HEK293T (cell line): ENCODE measurements around the gene RUBCNL.

Experiments
- CTCF ChIA-PET: fragments of 350-600 bp; formaldehyde crosslinking; extraction: SDS; loops from one replicate; lab custom pipeline; 2021; ENCODE audit warnings: antibody characterized with exemption, inconsistent platforms; lab: Yijun Ruan, JAX
- POLR2A ChIA-PET: fragments of 350-600 bp; formaldehyde crosslinking; extraction: SDS; loops from one replicate; lab custom pipeline; 2020; ENCODE audit warnings: antibody characterized with exemption, inconsistent platforms; lab: Yijun Ruan, JAX
- DNase-seq: peaks from one replicate; pipeline ENCODE4 v3.0.0; 2012; ENCODE audit warnings: mixed read lengths; ENCODE audit errors: extremely low spot score
- ARNT ChIP-seq: fragments of 450-650 bp; IDR thresholded peaks from 2 replicates; pipeline ENCODE4 v1.6.1; 2017; ENCODE audit warnings: mild to moderate bottlenecking
- BHLHE40 ChIP-seq: fragments of 450-650 bp; IDR thresholded peaks from 2 replicates; pipeline ENCODE4 v1.6.1; 2016; ENCODE audit warnings: mild to moderate bottlenecking, moderate library complexity, borderline replicate concordance
- CTBP1 ChIP-seq: fragments of 450-650 bp; IDR thresholded peaks from 2 replicates; pipeline ENCODE4 v1.6.1; 2016; ENCODE audit warnings: borderline replicate concordance
- ELF4 ChIP-seq: fragments of 450-650 bp; IDR thresholded peaks from 2 replicates; pipeline ENCODE4 v1.6.1; 2017; ENCODE audit warnings: antibody characterized with exemption
- FOXA1 ChIP-seq: fragments of 450-650 bp; IDR thresholded peaks from 2 replicates; pipeline ENCODE4 v1.6.1; 2016; ENCODE audit warnings: mild to moderate bottlenecking
- FOXK2 ChIP-seq: fragments of 450-650 bp; IDR thresholded peaks from 2 replicates; pipeline ENCODE4 v1.6.1; 2016; ENCODE audit warnings: mild to moderate bottlenecking
- FOXM1 ChIP-seq: fragments of 450-650 bp; IDR thresholded peaks from 2 replicates; pipeline ENCODE4 v1.6.1; 2017; ENCODE audit warnings: mild to moderate bottlenecking, borderline replicate concordance
- HDGF ChIP-seq: fragments of 450-650 bp; IDR thresholded peaks from 2 replicates; pipeline ENCODE4 v1.6.1; 2017; ENCODE audit warnings: antibody characterized with exemption, borderline replicate concordance
- L3MBTL2 ChIP-seq: fragments of 450-650 bp; conservative IDR thresholded peaks from 2 replicates; pipeline ENCODE4 v1.6.1; 2016; ENCODE audit warnings: mild to moderate bottlenecking
- LEF1 ChIP-seq: fragments of 450-650 bp; IDR thresholded peaks from 2 replicates; pipeline ENCODE4 v1.6.1; 2017; ENCODE audit warnings: mild to moderate bottlenecking, borderline replicate concordance
- NFRKB ChIP-seq: fragments of 450-650 bp; IDR thresholded peaks from 2 replicates; pipeline ENCODE4 v1.6.1; 2016; ENCODE audit warnings: mild to moderate bottlenecking, moderate library complexity
- PKNOX1 ChIP-seq: fragments of 450-650 bp; IDR thresholded peaks from 2 replicates; pipeline ENCODE4 v1.6.1; 2016
- SP1 ChIP-seq: fragments of 450-650 bp; IDR thresholded peaks from 2 replicates; pipeline ENCODE4 v1.6.1; 2017
- SUZ12 ChIP-seq: fragments of 450-650 bp; IDR thresholded peaks from 2 replicates; pipeline ENCODE4 v1.6.1; 2016; ENCODE audit warnings: mild to moderate bottlenecking
- TARDBP ChIP-seq: fragments of 450-650 bp; IDR thresholded peaks from 2 replicates; pipeline ENCODE4 v1.6.1; 2016
- ZNF384 ChIP-seq: fragments of 450-650 bp; IDR thresholded peaks from 2 replicates; pipeline ENCODE4 v1.6.1; 2016

Gene RUBCNL

GRCh38 chr13:46396341-46396740 is 9.3 kb upstream of the RUBCNL start:
- DNase-seq, result no peak
- ChIA-PET CTCF (no interaction called here), POLR2A (no interaction called here)
- TF ChIP-seq BHLHE40 (no peak), FOXM1 (no peak), SP1 (no peak), FOXA1 (no peak), LEF1 (no peak), HDGF (no peak), TARDBP (no peak), PKNOX1 (no peak), FOXK2 (no peak)

DNA sequence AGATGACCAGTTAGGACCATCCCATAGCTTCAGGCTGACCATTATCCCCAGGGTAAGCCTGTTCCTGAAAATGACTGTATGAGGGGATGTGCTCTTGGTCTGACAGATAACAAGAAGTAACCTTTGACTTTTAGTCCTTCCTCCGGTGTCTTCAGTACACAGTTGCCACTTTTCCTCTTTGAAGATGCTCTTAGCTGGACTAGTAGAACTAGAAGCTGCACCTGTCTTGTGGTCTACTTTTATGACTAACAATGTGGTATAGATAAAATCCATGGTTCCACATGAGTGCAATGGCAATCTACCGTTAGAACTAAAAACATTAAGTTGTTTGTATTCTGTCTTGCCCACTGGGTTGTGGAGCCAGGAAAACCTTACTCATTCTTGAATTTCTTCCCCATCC is 5.9 kb upstream of the RUBCNL start:
- ChIA-PET CTCF (no interaction called here), POLR2A (no interaction called here)
- no peak for DNase-seq
- TF ChIP-seq L3MBTL2, result no peak
- no peak for TF ChIP-seq TARDBP
- TF ChIP-seq ZNF384, result no peak
- no peak for TF ChIP-seq SUZ12

DNA sequence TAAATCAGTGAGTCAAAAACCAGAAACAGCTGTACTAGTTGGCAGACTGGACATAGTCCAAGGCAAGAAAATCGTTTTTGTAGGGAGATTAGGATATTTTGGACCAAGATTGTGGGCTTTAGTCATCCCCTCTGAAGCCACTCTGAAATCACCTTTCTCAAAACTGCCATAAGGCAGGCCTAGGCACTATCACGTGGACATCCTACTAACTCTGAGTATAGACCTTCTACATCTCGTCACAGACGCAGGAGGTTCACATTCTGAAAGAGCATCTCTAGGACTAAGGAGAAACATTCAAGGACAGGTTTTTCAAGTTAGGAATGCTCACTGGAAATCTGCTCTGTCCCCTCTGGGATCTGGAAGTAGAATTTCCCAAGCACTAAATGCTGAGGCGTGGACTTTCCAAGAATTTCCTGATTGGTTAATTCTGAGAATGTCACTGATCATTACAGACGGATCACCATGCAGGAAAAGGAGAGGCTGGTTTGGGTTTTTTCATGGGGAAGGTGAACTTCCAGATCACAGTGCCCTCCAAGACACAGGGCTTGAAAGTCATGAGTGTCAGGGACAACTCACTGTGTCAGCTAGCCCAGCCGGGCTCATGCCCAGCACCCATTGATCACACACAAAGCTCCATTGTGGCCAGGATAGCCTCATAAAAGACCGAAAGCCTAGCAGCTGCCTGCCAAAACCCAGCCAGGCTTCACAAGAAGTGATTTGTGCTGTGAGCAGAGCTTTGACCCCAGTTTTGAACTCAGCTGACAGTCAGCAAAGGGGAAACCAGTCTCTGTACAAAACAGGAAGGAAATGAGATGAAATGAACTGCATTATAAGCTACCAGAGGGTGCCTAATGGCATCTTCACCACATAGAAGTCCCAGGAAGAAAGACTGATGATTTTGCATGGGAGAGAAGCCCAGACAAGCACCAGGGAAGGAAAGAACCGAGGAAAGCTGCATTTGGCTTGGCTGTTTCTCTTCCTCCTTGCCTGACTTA is 2.7 kb upstream of the RUBCNL start:
- TF ChIP-seq SUZ12, result no peak
- no peak for TF ChIP-seq FOXK2
- no peak for TF ChIP-seq HDGF
- TF ChIP-seq NFRKB, result no peak
- TF ChIP-seq TARDBP, result no peak
- no peak for TF ChIP-seq LEF1
- no peak for TF ChIP-seq BHLHE40
- no peak for TF ChIP-seq FOXA1
- no peak for TF ChIP-seq PKNOX1
- TF ChIP-seq CTBP1, result no peak
- no peak for TF ChIP-seq ARNT
- POLR2A ChIA-PET, result no interaction called here
- CTCF ChIA-PET, result no interaction called here
- DNase-seq, result no peak

- ChIA-PET POLR2A (no interaction called here), CTCF (no interaction called here)
- DNase-seq, result no peak
- TF ChIP-seq ARNT, result no peak
- no peak for TF ChIP-seq FOXM1
- TF ChIP-seq TARDBP, result no peak
- TF ChIP-seq FOXK2, result no peak
- no peak for TF ChIP-seq NFRKB
- TF ChIP-seq FOXA1, result no peak
- TF ChIP-seq ZNF384, result no peak
- no peak for TF ChIP-seq ELF4
- no peak for TF ChIP-seq L3MBTL2
Measured at GRCh38 chr13:46388846-46389245, 1.8 kb upstream of the RUBCNL start.

DNA sequence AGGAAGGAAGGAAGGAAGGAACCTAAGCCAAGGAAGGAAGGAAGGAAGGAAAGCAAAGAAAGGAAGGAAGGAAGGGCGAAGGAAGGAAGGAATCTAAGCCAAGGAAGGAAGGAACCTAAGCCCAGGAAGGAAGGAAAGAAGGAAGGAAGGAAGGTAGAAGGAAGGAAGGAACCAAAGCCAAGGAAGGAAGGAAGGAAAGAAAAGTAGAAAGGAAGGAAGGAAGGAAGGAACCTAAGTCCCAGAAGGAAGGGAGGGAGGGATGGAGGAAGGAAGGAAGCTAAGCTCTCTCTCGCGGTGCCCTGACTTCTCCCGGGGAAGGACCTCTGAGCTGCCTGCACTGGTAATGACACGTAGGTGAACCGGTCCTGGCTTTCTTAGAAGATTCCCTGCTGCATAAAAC is 1.3 kb upstream of the RUBCNL start:
- CTCF ChIA-PET, result no interaction called here
- no peak for TF ChIP-seq ARNT
- no peak for TF ChIP-seq ELF4
- TF ChIP-seq SP1, result no peak
- TF ChIP-seq ZNF384, result no peak
- TF ChIP-seq L3MBTL2, result no peak
- no peak for TF ChIP-seq FOXA1
- TF ChIP-seq PKNOX1, result no peak
- TF ChIP-seq BHLHE40, result no peak
- no peak for TF ChIP-seq FOXM1
- no peak for TF ChIP-seq TARDBP
- TF ChIP-seq LEF1, result no peak
- TF ChIP-seq FOXK2, result no peak
- POLR2A ChIA-PET, result no interaction called here
- no peak for DNase-seq

- TF ChIP-seq ELF4, result no peak
- no peak for TF ChIP-seq TARDBP
- no peak for TF ChIP-seq ZNF384
- ChIA-PET POLR2A (no interaction called here), CTCF (interaction anchor here (0.6 kb wide), 1 partner anchor 30 kb away, joined by 3 read pairs; no protein-coding TSS in a partner anchor)
- peak; percentile 18 for DNase-seq
Measured at GRCh38 chr13:46386392-46387063, 524 bp downstream of the RUBCNL start.
